K562 (cell line): ENCODE results near the gene DNAJB6. TPM values are rescaled to one million over a fixed set of nuclear protein-coding genes. Genes with fewer than 3 reads are reported as not detected.

Source experiments
- ATAC-seq: fragments of 200-7000 bp; cut with Tn5 transposase; 3 replicates; pipeline ENCODE4 v1.9.1; 2020; ENCODE audit warnings: moderate library complexity
- BruUV-seq: library from RNA; stranded (reverse); fragments of 400-500 nt; replicated peaks from 2 replicates; lab custom pipeline; 2021; lab: Mats Ljungman, UMichigan
- CTCF ChIA-PET: fragments of 300-600 bp; formaldehyde crosslinking; extraction: SDS; loops from one replicate; lab custom pipeline; 2021; ENCODE audit warnings: low intra/inter-chr PET ratio; lab: Yijun Ruan, JAX
- POLR2A ChIA-PET: fragments of 300-600, 350-650 bp; sonication (Branson Sonifier 250); formaldehyde crosslinking; extraction: SDS; loops from one replicate; lab custom pipeline; 2021; ENCODE audit warnings: antibody characterized with exemption, inconsistent platforms; lab: Yijun Ruan, JAX
- DNase-seq, 4 experiments: peaks; one replicate each; pipeline versions ENCODE4 v3.0.0 to v3.0.0-alpha.2; 2011 to 2018; ENCODE audit warnings: low spot score in 3 of 4, mixed read lengths in 3 of 4; ENCODE audit errors: extremely low read depth in 1 of 4
- FAIRE-seq: peaks from 2 replicates; lab custom pipeline; 2011; peaks lifted over from hg19 to GRCh38; lab: Jason Lieb, UNC
- H2AFZ ChIP-seq: 2 replicates; pipeline ENCODE4 v1.6.0; 2011; ENCODE audit warnings: low read depth, low read length, control low read depth, inconsistent platforms
- H3K27ac ChIP-seq: fragments of 200-600 bp; 3 replicates; pipeline ENCODE4 v1.8.0; 2011; ENCODE audit warnings: low read depth, mild to moderate bottlenecking, control low read depth, inconsistent platforms, low read length, moderate library complexity, mixed read lengths; ENCODE audit errors: extremely low read depth
- H3K27me3 ChIP-seq, 2 experiments: fragments of 300-600 bp in 1 of 2; 2 replicates in 1 of 2; 3 replicates in 1 of 2; pipeline versions ENCODE4 v1.6.0 to v1.8.0; 2011; ENCODE audit warnings: inconsistent platforms in 2 of 2, low read length in 2 of 2, mild to moderate bottlenecking in 1 of 2, mixed read lengths in 1 of 2, moderate library complexity in 1 of 2; ENCODE audit not compliant: control insufficient read depth in 2 of 2, insufficient read depth in 2 of 2
- H3K36me3 ChIP-seq: fragments of 300-600 bp; 3 replicates; pipeline ENCODE4 v1.8.0; 2011; ENCODE audit warnings: mild to moderate bottlenecking, low read length, inconsistent platforms; ENCODE audit not compliant: control insufficient read depth, insufficient read depth
- H3K4me1 ChIP-seq, 2 experiments: fragments of 200-600 bp in 1 of 2; replicated peaks in 1 of 2; 2 replicates in 1 of 2; 3 replicates in 1 of 2; pipeline versions ENCODE4 v1.5.1 to v1.8.0; 2011; ENCODE audit warnings: inconsistent platforms in 2 of 2, low read length in 2 of 2, mild to moderate bottlenecking in 1 of 2, mixed read lengths in 1 of 2, moderate library complexity in 1 of 2; ENCODE audit not compliant: control insufficient read depth in 2 of 2, insufficient read depth in 2 of 2
- H3K4me2 ChIP-seq: 2 replicates; pipeline ENCODE4 v1.6.1; 2011; ENCODE audit warnings: low read length, control low read depth, inconsistent platforms, mixed read lengths; ENCODE audit not compliant: insufficient read depth
- H3K4me3 ChIP-seq: fragments of 200-600 bp; sonication (generic), shearing (Covaris generic); 2 replicates; pipeline ENCODE4 v1.5.1; 2016; ENCODE audit warnings: control low read depth, inconsistent platforms
- H3K79me2 ChIP-seq: fragments of 200-600 bp; 3 replicates; pipeline ENCODE4 v1.8.0; 2011; ENCODE audit warnings: low read length, inconsistent platforms; ENCODE audit not compliant: control insufficient read depth, insufficient read depth
- H3K9ac ChIP-seq, 2 experiments: 2 replicates each; pipeline versions ENCODE4 v1.6.0 to v1.6.1; 2011; ENCODE audit warnings: low read depth in 2 of 2, low read length in 2 of 2, control low read depth in 1 of 2, inconsistent platforms in 1 of 2, mild to moderate bottlenecking in 1 of 2, mixed read lengths in 1 of 2; ENCODE audit not compliant: insufficient read depth in 1 of 2
- H3K9me1 ChIP-seq: one replicate; pipeline ENCODE4 v1.6.0; 2011; ENCODE audit warnings: inconsistent platforms, mild to moderate bottlenecking, low read length, moderate library complexity; ENCODE audit not compliant: control insufficient read depth, insufficient read depth
- H3K9me3 ChIP-seq: replicated peaks from 2 replicates; pipeline ENCODE4 v1.5.1; 2011; ENCODE audit warnings: low read depth, low read length, inconsistent platforms; ENCODE audit not compliant: control insufficient read depth, insufficient read depth
- H4K20me1 ChIP-seq: replicated peaks from 2 replicates; pipeline ENCODE4 v1.6.1; 2011; ENCODE audit warnings: low read length, inconsistent platforms, mixed read lengths; ENCODE audit not compliant: control insufficient read depth, insufficient read depth
- CAMTA2 ChIP-seq: fragments of 250-450 bp; sonication (Bioruptor Pico); conservative IDR thresholded peaks from 2 replicates; pipeline ENCODE4 v1.5.1; 2022
- CBX5 ChIP-seq: IDR thresholded peaks from 2 replicates; pipeline ENCODE4 v1.6.1; 2014; ENCODE audit warnings: low read depth, borderline replicate concordance
- ELF2 ChIP-seq: fragments of 250-450 bp; sonication (Bioruptor Pico); IDR thresholded peaks from 2 replicates; pipeline ENCODE4 v1.5.0; 2021; ENCODE audit warnings: mild to moderate bottlenecking
- ESRRA ChIP-seq: fragments of 450-650 bp; IDR thresholded peaks from 2 replicates; pipeline ENCODE4 v1.6.1; 2014; ENCODE audit warnings: low read depth, mild to moderate bottlenecking, moderate library complexity, borderline replicate concordance
- MAFG ChIP-seq: fragments of 450-650 bp; conservative IDR thresholded peaks from 2 replicates; pipeline ENCODE4 v1.6.1; 2016; ENCODE audit warnings: missing genetic modification characterization, missing compliant biosample characterization
- OTX1 ChIP-seq: fragments of 450-650 bp; formaldehyde crosslinking; IDR thresholded peaks from 2 replicates; pipeline ENCODE4 v1.4.0; 2022; ENCODE audit warnings: mild to moderate bottlenecking
- RB1 ChIP-seq: fragments of 450-650 bp; IDR thresholded peaks from 2 replicates; pipeline ENCODE4 v1.6.1; 2017; ENCODE audit warnings: low read depth, mild to moderate bottlenecking
- SP1 ChIP-seq: sonication (generic); formaldehyde crosslinking; IDR thresholded peaks from 2 replicates; pipeline ENCODE4 v1.8.1; 2022; ENCODE audit warnings: mild to moderate bottlenecking, missing genetic modification reagents
- ZNF436 ChIP-seq: fragments of 250-450, 450-650 bp; sonication (Bioruptor Pico); formaldehyde crosslinking; IDR thresholded peaks from 2 replicates; pipeline ENCODE4 v1.7.0; 2020; ENCODE audit warnings: mild to moderate bottlenecking
- WGBS: fragments of 100-300 bp; shearing (Covaris generic); methylation state at CpG from one replicate; pipeline ENCODE4 v1.1.6; 2016; ENCODE audit warnings: low coverage, mixed read lengths; ENCODE audit not compliant: insufficient coverage; ENCODE audit errors: missing lambda C conversion rate; 5-methylcytosine and 5-hydroxymethylcytosine counted together
- in situ Hi-C: fragments of 300-500 bp; cut with MboI; formaldehyde crosslinking; loops from 4 replicates; pipeline ENCODE4 v1.15.0; 2018; ENCODE audit warnings: inconsistent platforms, mixed read lengths
- intact Hi-C: fragments of 100-400 bp; cut with micrococcal nuclease; formaldehyde crosslinking; loops from 2 replicates; pipeline ENCODE4 v1.14.2; 2022
- polyA plus RNA-seq, 8 experiments: library from polyadenylated mRNA; depleted of rRNA in 4 of 8; stranded (reverse) in 5 of 8; unstranded in 3 of 8; fragments of >200 nt; fragmentation: Nextera tagmentation in 2 of 8; fragmentation: Illumina TruSeq in 1 of 8; extraction: Ambion mirVana in 2 of 8; extraction: Trizol in 1 of 8; gene quantifications; 2 replicates each; pipeline versions ENCODE4 v1.2.1 to v1.2.3, GENCODE V29; 2011 to 2014; ENCODE audit warnings: inconsistent platforms in 1 of 8, missing spikeins in 1 of 8
- total RNA-seq, 7 experiments: library from RNA; depleted of rRNA in 6 of 7; stranded (reverse); fragments of >200 nt in 6 of 7; fragmentation: Illumina TruSeq in 2 of 7; extraction: Trizol in 2 of 7; gene quantifications; 2 replicates each; pipeline versions ENCODE4 v1.2.1 to v1.2.3, GENCODE V29; 2011 to 2021; ENCODE audit warnings: low replicate concordance in 1 of 7
- TF ChIP-seq, protein P1 (sequence below): fragments of 250-450 bp; sonication (Bioruptor Pico); IDR thresholded peaks from 2 replicates; pipeline ENCODE4 v1.5.0; 2021
- TF ChIP-seq, protein P2 (sequence below), 2 experiments: IDR thresholded peaks; 2 replicates each; pipeline ENCODE4 v1.6.1; 2012; ENCODE audit warnings: improper control_type of control experiment in 2 of 2, low read depth in 2 of 2, low read length in 2 of 2, borderline replicate concordance in 1 of 2

The DNAJB6 gene
- total and polyA plus RNA-seq, 9 of the 15 experiments (the other 6 are each of a cell fraction or from before 2014, with no cell fraction given): 84.5 to 158 (median 135) TPM

DNA sequence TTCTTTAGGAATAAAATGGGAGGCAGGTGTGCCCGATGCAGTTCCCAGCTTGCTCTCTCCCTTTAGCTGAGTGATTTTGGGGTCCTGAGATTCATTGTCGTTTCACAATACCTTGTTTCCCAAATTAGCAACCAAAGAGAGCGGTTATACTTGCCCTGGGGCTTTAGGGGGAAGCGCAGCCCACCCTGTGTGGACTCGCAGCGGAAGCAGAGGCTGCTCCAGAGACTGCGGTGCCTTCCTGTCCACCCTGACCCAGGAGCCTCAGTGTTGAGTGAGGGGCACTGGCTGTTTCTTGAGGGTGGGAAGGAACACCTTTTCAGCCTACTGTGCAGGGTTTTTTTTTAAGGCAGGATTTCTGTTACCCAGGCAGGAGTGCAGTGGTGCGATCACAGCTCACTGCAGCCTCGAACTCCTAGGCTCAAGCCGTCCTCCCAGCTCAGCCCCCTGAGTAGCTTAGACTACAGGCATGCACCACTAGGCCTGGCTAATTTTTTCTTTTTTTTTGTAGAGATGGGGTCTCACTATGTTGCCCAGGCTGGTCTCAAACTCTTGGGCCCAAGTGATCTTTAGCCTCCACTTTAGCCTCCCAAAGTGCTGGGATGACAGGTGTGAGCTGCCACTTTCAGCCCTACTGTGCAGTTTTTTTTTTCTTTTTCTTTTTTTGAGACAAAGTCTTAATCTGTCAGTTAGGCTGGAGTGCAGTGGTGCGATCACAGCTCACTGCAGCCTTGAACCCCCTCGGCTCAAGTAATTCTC is 67.0 kb downstream of the DNAJB6 start (continued):
- TF ChIP-seq, protein P1, sequence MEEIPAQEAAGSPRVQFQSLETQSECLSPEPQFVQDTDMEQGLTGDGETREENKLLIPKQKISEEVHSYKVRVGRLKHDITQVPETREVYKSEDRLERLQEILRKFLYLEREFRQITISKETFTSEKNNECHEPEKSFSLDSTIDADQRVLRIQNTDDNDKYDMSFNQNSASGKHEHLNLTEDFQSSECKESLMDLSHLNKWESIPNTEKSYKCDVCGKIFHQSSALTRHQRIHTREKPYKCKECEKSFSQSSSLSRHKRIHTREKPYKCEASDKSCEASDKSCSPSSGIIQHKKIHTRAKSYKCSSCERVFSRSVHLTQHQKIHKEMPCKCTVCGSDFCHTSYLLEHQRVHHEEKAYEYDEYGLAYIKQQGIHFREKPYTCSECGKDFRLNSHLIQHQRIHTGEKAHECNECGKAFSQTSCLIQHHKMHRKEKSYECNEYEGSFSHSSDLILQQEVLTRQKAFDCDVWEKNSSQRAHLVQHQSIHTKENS: no peak

DNA sequence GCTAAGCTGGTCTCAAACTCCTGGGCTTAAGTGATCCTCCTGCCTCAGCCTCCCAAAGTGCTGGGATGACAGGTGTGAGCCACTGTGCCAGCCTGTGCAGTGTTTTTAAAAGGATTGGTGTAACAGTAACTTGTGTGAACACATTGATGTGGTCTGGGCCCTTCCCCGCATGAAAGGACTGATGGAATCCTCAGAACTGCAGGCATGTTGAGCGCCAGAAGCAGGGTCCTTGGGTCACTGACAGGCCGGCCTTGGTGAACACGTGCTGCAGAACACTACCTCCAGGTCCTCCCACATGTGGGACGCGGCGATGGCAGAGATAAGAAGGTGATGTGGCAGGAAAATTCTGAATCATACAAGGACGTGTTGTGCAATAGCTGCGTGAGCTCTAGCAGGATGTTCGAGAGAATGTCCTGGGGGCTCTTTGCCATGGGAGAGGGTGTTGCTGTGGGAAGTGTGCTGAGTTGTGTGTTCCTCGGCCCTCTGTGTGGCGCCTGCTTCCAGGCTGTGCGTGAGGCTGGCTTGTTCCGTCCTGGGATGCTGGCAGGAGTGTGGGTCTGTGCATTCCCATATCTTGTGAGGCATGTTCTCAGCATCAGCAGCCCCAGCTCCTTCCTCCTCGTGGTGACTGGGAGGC is 68.2 kb downstream of the DNAJB6 start:
- FAIRE-seq: peak; percentile 97
- H3K79me2 ChIP-seq: peaks cover 51% of the 10 kb centered on the region
- intact Hi-C loops (no loop called here), in situ Hi-C loops (no loop called here)
- peaks cover 49 to 94% of the 10 kb centered on the region in 2 experiments for H3K4me1 ChIP-seq
- DNase-seq: peak; percentile 87 to 95 (median 92)
- H3K27me3 ChIP-seq: no peaks in the 10 kb centered on the region
- no peaks in the 10 kb centered on the region for H3K9me3 ChIP-seq
- no peak overlapping the region for H3K4me3 ChIP-seq
- H4K20me1 ChIP-seq: no peaks in the 10 kb centered on the region
- peak overlapping the region; percentile 65 for H3K27ac ChIP-seq
- BruUV-seq: no TSS peak
- WGBS: 11% methylated on average over 15 of the region's 15 CpGs
- peaks cover 54% of the 10 kb centered on the region; the same call in 2 of the 3 replicates for H3K36me3 ChIP-seq
- peak overlapping the region; percentile 9 for H2AFZ ChIP-seq
- peaks cover 15% of the 10 kb centered on the region for H3K9me1 ChIP-seq
- ChIA-PET POLR2A (interaction anchor here (0.6 kb wide), 1 partner anchor 239 kb away, joined by 3 read pairs; no protein-coding TSS in a partner anchor), CTCF (interaction anchor here (0.6 kb wide), 1 partner anchor 1805 kb away, joined by 3 read pairs; no protein-coding TSS in a partner anchor)
- peak; percentile 68 for ATAC-seq
- H3K4me2 ChIP-seq: peak overlapping the region; percentile 60
- peak overlapping the region; percentile 57 to 64 for H3K9ac ChIP-seq
- no peak for TF ChIP-seq ELF2 (CRISPR knock-in tag)
- TF ChIP-seq MAFG (tag): peak; percentile 82
- peak; percentile 70; the same call in 1 of the 2 replicates for TF ChIP-seq RB1
- TF ChIP-seq OTX1 (CRISPR knock-in tag): peak; percentile 73; the same call in 1 of the 2 replicates
- TF ChIP-seq CAMTA2 (CRISPR knock-in tag): no peak
- TF ChIP-seq, protein P2, sequence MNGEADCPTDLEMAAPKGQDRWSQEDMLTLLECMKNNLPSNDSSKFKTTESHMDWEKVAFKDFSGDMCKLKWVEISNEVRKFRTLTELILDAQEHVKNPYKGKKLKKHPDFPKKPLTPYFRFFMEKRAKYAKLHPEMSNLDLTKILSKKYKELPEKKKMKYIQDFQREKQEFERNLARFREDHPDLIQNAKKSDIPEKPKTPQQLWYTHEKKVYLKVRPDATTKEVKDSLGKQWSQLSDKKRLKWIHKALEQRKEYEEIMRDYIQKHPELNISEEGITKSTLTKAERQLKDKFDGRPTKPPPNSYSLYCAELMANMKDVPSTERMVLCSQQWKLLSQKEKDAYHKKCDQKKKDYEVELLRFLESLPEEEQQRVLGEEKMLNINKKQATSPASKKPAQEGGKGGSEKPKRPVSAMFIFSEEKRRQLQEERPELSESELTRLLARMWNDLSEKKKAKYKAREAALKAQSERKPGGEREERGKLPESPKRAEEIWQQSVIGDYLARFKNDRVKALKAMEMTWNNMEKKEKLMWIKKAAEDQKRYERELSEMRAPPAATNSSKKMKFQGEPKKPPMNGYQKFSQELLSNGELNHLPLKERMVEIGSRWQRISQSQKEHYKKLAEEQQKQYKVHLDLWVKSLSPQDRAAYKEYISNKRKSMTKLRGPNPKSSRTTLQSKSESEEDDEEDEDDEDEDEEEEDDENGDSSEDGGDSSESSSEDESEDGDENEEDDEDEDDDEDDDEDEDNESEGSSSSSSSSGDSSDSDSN (IDR thresholded peaks at IDR 0.05; ENCODE audit: borderline replicate concordance in 1 of 2, low read depth in 2 of 2, low read length in 2 of 2): 0 out of 4 replicates have a peak, but pooled peaks of 1 of the 2 experiments have one; percentile 37
- no peak for TF ChIP-seq ZNF436 (CRISPR knock-in tag)
- peak; percentile 73 for TF ChIP-seq SP1 (CRISPR knock-in tag)
- peak; percentile 70; the same call in 1 of the 2 replicates for TF ChIP-seq CBX5
- peak; percentile 74; the same call in 1 of the 2 replicates for TF ChIP-seq ESRRA
